Midbrain (tissue), 1 donor: ENCODE results near the gene RBMS3.

Experiments
- DNase-seq: peaks from one replicate; lab custom pipeline; 2025; lab: John Stamatoyannopoulos, UW

Gene RBMS3

GRCh38 chr3:29937185-29937584 lies 656.3 kb downstream of the RBMS3 start:
- no peak for DNase-seq

GRCh38 chr3:29940759-29941323 lies 660.0 kb downstream of the RBMS3 start:
- no peak for DNase-seq

GRCh38 chr3:29942297-29942696 lies 661.4 kb downstream of the RBMS3 start:
- no peak for DNase-seq

- DNase-seq = no peak
These were observed 668.3 kb downstream of the RBMS3 start for GRCh38 chr3:29949131-29949530.

GRCh38 chr3:29949940-29950616 lies 669.2 kb downstream of the RBMS3 start:
- DNase-seq = no peak

- no peak for DNase-seq
These were observed 671.6 kb downstream of the RBMS3 start for GRCh38 chr3:29952431-29952830.

GRCh38 chr3:29955413-29955812 lies 674.5 kb downstream of the RBMS3 start:
- DNase-seq = no peak

- no peak for DNase-seq
These were observed 677.9 kb downstream of the RBMS3 start for GRCh38 chr3:29958816-29959215.

GRCh38 chr3:29971895-29972294 lies 691.0 kb downstream of the RBMS3 start:
- DNase-seq = no peak

- no peak for DNase-seq
These were observed 691.6 kb downstream of the RBMS3 start for GRCh38 chr3:29972320-29972993.

- DNase-seq = no peak
These were observed 692.9 kb downstream of the RBMS3 start for GRCh38 chr3:29973763-29974162.

GRCh38 chr3:29976871-29977270 lies 696.0 kb downstream of the RBMS3 start:
- no peak for DNase-seq

GRCh38 chr3:29977360-29977759 lies 696.5 kb downstream of the RBMS3 start:
- no peak for DNase-seq

GRCh38 chr3:29978036-29978435 lies 697.2 kb downstream of the RBMS3 start:
- DNase-seq = no peak

- DNase-seq = no peak
These were observed 710.3 kb downstream of the RBMS3 start for GRCh38 chr3:29991198-29991597.

- no peak for DNase-seq
These were observed 721.9 kb downstream of the RBMS3 start for GRCh38 chr3:30002797-30003196.

GRCh38 chr3:30003741-30004140 lies 722.9 kb downstream of the RBMS3 start:
- no peak for DNase-seq

GRCh38 chr3:30004481-30004880 lies 723.6 kb downstream of the RBMS3 start:
- DNase-seq = no peak

GRCh38 chr3:30006111-30006510 lies 725.2 kb downstream of the RBMS3 start:
- no peak for DNase-seq

- no peak for DNase-seq
These were observed 726.8 kb downstream of the RBMS3 start for GRCh38 chr3:30007668-30008067.

- no peak for DNase-seq
These were observed 730.4 kb downstream of the RBMS3 start for GRCh38 chr3:30011237-30011803.

GRCh38 chr3:30012941-30013543 lies 732.2 kb downstream of the RBMS3 start:
- DNase-seq = peak; percentile 62

- no peak for DNase-seq
These were observed 737.0 kb downstream of the RBMS3 start for GRCh38 chr3:30017901-30018300.
